ENCODE results near the gene MREG.

The MREG gene

DNA sequence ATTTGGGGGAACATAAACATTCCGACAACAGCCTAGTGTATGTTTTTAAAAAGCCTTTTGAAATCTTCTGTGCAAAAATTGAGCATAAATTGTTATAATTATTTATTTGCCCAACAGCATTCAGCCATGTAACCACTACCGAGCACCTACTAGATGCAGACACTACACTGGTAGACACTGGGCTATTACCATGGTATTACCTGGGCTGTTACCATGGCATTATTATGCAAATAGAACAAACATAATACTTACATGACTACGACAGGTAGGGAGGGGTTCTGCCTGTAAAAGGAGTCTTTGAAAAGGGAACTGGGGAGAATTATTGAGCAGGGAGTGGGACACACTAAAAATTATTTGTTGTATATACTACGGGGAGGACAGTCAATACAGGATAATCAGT, 116.4 kb downstream of the MREG start:
- H3K4me1 ChIP-seq = peaks cover 0 to 21% (median 0%) of the 10 kb centered on the region in 4 donors

DNA sequence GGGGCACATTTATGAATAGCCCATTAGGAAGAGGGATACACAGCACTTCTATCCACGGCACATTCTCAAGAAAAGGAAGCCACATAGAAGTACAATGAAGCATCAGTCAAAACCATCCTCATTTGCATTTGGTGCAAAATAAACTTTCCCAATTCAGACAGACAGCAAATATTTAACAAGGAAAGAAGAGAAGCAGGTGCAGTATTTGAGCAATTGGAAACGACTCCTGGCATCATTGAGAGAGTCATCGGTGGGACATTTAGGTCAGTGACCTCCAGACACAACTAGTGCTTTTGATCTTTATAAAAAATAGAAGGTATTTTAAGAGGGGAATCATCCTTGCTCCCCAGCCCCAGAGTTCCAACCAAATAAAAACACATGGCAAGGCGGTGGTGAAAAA, 118.0 kb downstream of the MREG start:
- no peaks in the 10 kb centered on the region for H3K36me3 ChIP-seq
- no peak for DNase-seq
- no peak overlapping the region for H3K4me3 ChIP-seq
- TF ChIP-seq, protein P1, sequence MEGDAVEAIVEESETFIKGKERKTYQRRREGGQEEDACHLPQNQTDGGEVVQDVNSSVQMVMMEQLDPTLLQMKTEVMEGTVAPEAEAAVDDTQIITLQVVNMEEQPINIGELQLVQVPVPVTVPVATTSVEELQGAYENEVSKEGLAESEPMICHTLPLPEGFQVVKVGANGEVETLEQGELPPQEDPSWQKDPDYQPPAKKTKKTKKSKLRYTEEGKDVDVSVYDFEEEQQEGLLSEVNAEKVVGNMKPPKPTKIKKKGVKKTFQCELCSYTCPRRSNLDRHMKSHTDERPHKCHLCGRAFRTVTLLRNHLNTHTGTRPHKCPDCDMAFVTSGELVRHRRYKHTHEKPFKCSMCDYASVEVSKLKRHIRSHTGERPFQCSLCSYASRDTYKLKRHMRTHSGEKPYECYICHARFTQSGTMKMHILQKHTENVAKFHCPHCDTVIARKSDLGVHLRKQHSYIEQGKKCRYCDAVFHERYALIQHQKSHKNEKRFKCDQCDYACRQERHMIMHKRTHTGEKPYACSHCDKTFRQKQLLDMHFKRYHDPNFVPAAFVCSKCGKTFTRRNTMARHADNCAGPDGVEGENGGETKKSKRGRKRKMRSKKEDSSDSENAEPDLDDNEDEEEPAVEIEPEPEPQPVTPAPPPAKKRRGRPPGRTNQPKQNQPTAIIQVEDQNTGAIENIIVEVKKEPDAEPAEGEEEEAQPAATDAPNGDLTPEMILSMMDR (IDR thresholded peaks at IDR 0.05) = no peak
- intact Hi-C loops (cut with DNase I; ENCODE audit: low total_unique reads) = no loop called here
- H3K4me1 ChIP-seq = peaks cover 0 to 18% (median 0%) of the 10 kb centered on the region in 4 donors
- H3K27me3 ChIP-seq = no peaks in the 10 kb centered on the region
- H3K27ac ChIP-seq = no peak overlapping the region
- no peaks in the 10 kb centered on the region for H3K9me3 ChIP-seq

More for the DNA sequence above, 116.4 kb downstream of the MREG start:
- Histone ChIP-seq H3K4me3 (no peak overlapping the region), H3K36me3 (no peaks in the 10 kb centered on the region), H3K27ac (no peak overlapping the region), H3K27me3 (no peaks in the 10 kb centered on the region), H3K9me3 (no peaks in the 10 kb centered on the region)
- intact Hi-C loops (cut with DNase I; ENCODE audit: low total_unique reads) = no loop called here
- TF ChIP-seq, protein P1 (IDR thresholded peaks at IDR 0.05) = no peak
- no peak for DNase-seq

All from tibial artery (tissue), 4 donors.